Suppressor macrophage (primary cell): Measurements from ENCODE around the gene GPSM1.
"Not testable (repeated sequence)": the region's sequence is repeated elsewhere in the genome, so short reads cannot be mapped to it uniquely, and the experiment has no call there.

Experiments used
- DNase-seq, 4 experiments: peaks; one replicate each; pipeline ENCODE4 v3.0.0-alpha.2; 2020 to 2022

Gene GPSM1

GRCh38 chr9:136318776-136319241 is 8.5 kb upstream of the GPSM1 start:
- no peak for DNase-seq

- DNase-seq: not testable (repeated sequence)
Observed at GRCh38 chr9:136319244-136319643, 8.1 kb upstream of the GPSM1 start.

GRCh38 chr9:136319955-136320354 is 7.4 kb upstream of the GPSM1 start:
- DNase-seq: not testable (repeated sequence)

GRCh38 chr9:136320972-136321371 is 6.4 kb upstream of the GPSM1 start:
- DNase-seq: not testable (repeated sequence)

- no peak for DNase-seq
Observed at GRCh38 chr9:136321561-136321960, 5.8 kb upstream of the GPSM1 start.

GRCh38 chr9:136322756-136323330 is 4.5 kb upstream of the GPSM1 start:
- no peak for DNase-seq

GRCh38 chr9:136323371-136323789 is 4.0 kb upstream of the GPSM1 start:
- no peak for DNase-seq

GRCh38 chr9:136324501-136325300 is 2.6 kb upstream of the GPSM1 start:
- DNase-seq: no peak

GRCh38 chr9:136325358-136325757 is 2.0 kb upstream of the GPSM1 start:
- no peak for DNase-seq

- DNase-seq: no peak
Observed at GRCh38 chr9:136326061-136326760, 1.1 kb upstream of the GPSM1 start.

GRCh38 chr9:136326761-136327303 is 507 bp upstream of the GPSM1 start:
- no peak for DNase-seq

- no peak for DNase-seq
Observed at GRCh38 chr9:136328011-136328621, 777 bp downstream of the GPSM1 start.

GRCh38 chr9:136328622-136329041 is 1.3 kb downstream of the GPSM1 start:
- peak in 2 of 4 experiments; percentile 15 to 36 for DNase-seq

- DNase-seq: no peak
Observed at GRCh38 chr9:136329211-136329627, 1.9 kb downstream of the GPSM1 start.

GRCh38 chr9:136329636-136330405 is 2.5 kb downstream of the GPSM1 start:
- no peak for DNase-seq

- DNase-seq: no peak
Observed at GRCh38 chr9:136330406-136330990, 3.2 kb downstream of the GPSM1 start.

GRCh38 chr9:136331030-136331429 is 3.7 kb downstream of the GPSM1 start:
- DNase-seq: no peak

- DNase-seq: no peak
Observed at GRCh38 chr9:136331556-136332481, 4.5 kb downstream of the GPSM1 start.

- no peak for DNase-seq
Observed at GRCh38 chr9:136332482-136332983, 5.2 kb downstream of the GPSM1 start.

GRCh38 chr9:136333045-136333444 is 5.7 kb downstream of the GPSM1 start:
- no peak for DNase-seq
